Fibroblast of lung (primary cell): ENCODE results near the gene L1CAM.

Source experiments
- CTCF ChIP-seq, 2 donors: IDR thresholded peaks in 1 of 2; conservative IDR thresholded peaks in 1 of 2; 1 replicate in 1 of 2; 2 replicates in 1 of 2; pipeline ENCODE4 v1.5.1; 2011 to 2012; ENCODE audit warnings: low read length in 2 of 2, control low read depth in 1 of 2, inconsistent platforms in 1 of 2, low read depth in 1 of 2, mild to moderate bottlenecking in 1 of 2
- EZH2 ChIP-seq: IDR thresholded peaks from 2 replicates; pipeline ENCODE4 v1.5.1; 2012; ENCODE audit warnings: low read length, control low read depth, mild to moderate bottlenecking; ENCODE audit errors: missing control alignments

DNA sequence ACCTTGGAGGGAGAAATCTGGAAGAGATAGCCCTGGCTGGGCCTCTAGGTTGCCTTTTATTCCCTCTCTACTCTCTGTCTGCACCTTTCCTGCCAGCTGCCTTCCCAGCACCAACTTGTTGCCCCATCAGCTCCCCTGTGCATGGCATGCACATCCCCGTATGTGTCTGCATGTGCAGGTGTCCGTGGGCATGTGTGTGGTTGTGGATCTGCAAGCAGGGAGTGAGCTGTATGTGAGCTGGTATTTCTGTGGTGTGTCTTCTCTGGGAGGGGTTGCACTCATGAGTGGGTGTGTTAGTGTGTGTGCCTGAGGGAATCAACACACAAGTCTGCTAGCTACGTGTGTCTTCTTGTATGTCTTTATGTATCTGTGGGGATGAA lies 9.9 kb downstream of the L1CAM start:
- TF ChIP-seq CTCF (conservative IDR thresholded peaks at IDR 0.05 in 1 of 2, IDR thresholded peaks at IDR 0.05 in 1 of 2; ENCODE audit: low read depth in 1 of 2, low read length in 2 of 2) (no peak), EZH2 (no peak)
